Vagina (tissue), 2 donors: ENCODE measurements around the gene PGA4.

ENCODE experiments used
- POLR2A ChIP-seq, 2 donors: fragments of 450-650 bp; IDR thresholded peaks; one replicate each; pipeline ENCODE4 v1.6.1; 2017; ENCODE audit warnings: antibody characterized with exemption in 2 of 2, mild to moderate bottlenecking in 2 of 2, moderate library complexity in 2 of 2
- TF ChIP-seq, protein P1 (sequence below), 3 experiments: fragments of 450-650 bp in 2 of 3; fragments of 200-600 bp in 1 of 3; sonication (generic) in 1 of 3; IDR thresholded peaks; one replicate each; pipeline ENCODE4 v1.5.1; 2017 to 2019; ENCODE audit warnings: antibody characterized with exemption in 3 of 3, mild to moderate bottlenecking in 2 of 3, moderate library complexity in 2 of 3

DNA sequence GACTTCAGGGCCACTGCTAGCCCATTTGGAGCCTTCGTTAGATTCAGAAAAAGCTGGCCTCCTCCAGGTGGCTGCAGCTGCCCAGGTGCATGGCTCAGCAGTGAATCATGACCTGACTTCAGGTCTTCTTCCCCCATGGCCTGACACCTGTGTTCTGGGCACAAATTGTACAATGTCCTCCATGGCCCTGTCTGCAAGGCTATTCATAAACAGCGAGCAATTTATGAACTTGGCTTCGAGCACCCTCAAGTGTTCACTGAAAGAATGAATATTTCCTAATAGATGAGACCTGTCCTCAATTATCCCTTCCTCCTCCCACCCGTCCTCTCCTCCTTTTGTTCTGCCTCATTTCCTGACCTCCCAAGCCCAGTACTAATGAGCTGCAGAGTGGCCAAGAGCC, 48.7 kb upstream of the PGA4 start:
- TF ChIP-seq, protein P1, sequence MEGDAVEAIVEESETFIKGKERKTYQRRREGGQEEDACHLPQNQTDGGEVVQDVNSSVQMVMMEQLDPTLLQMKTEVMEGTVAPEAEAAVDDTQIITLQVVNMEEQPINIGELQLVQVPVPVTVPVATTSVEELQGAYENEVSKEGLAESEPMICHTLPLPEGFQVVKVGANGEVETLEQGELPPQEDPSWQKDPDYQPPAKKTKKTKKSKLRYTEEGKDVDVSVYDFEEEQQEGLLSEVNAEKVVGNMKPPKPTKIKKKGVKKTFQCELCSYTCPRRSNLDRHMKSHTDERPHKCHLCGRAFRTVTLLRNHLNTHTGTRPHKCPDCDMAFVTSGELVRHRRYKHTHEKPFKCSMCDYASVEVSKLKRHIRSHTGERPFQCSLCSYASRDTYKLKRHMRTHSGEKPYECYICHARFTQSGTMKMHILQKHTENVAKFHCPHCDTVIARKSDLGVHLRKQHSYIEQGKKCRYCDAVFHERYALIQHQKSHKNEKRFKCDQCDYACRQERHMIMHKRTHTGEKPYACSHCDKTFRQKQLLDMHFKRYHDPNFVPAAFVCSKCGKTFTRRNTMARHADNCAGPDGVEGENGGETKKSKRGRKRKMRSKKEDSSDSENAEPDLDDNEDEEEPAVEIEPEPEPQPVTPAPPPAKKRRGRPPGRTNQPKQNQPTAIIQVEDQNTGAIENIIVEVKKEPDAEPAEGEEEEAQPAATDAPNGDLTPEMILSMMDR (IDR thresholded peaks at IDR 0.05), result no peak
- no peak for TF ChIP-seq POLR2A (IDR thresholded peaks at IDR 0.05)
